CD4-positive, alpha-beta T cell treated with Interleukin-4 for 1 hour (primary cell): ENCODE measurements around the gene RBM20.

Experiments used
- DNase-seq, 2 donors: peaks; one replicate each; pipeline ENCODE4 v3.0.0-alpha.2; 2020 to 2022

The RBM20 gene

GRCh38 chr10:110881247-110881646, 237.1 kb downstream of the RBM20 start:
- no peak for DNase-seq

- no peak for DNase-seq
Measured at GRCh38 chr10:110881905-110882304, 237.8 kb downstream of the RBM20 start.

GRCh38 chr10:110883924-110884323, 239.8 kb downstream of the RBM20 start:
- DNase-seq: no peak

- DNase-seq: no peak
Measured at GRCh38 chr10:110885932-110886674, 242.0 kb downstream of the RBM20 start.

- DNase-seq: no peak
Measured at GRCh38 chr10:110887560-110887959, 243.4 kb downstream of the RBM20 start.
